Tibial nerve (tissue), 3 donors: Measurements from ENCODE around the gene GAS2L1.

ENCODE experiments used
- CTCF ChIP-seq, 5 experiments: fragments of 200-600 bp in 3 of 5; fragments of 450-650 bp in 2 of 5; sonication (generic) in 3 of 5; IDR thresholded peaks; one replicate each; pipeline ENCODE4 v1.5.1; 2016 to 2019; ENCODE audit warnings: antibody characterized with exemption in 5 of 5, mild to moderate bottlenecking in 3 of 5, moderate library complexity in 2 of 5
- POLR2A ChIP-seq, 2 donors: fragments of 450-650 bp; IDR thresholded peaks; one replicate each; pipeline ENCODE4 v1.6.1; 2017; ENCODE audit warnings: antibody characterized with exemption in 2 of 2, mild to moderate bottlenecking in 2 of 2, moderate library complexity in 2 of 2

DNA sequence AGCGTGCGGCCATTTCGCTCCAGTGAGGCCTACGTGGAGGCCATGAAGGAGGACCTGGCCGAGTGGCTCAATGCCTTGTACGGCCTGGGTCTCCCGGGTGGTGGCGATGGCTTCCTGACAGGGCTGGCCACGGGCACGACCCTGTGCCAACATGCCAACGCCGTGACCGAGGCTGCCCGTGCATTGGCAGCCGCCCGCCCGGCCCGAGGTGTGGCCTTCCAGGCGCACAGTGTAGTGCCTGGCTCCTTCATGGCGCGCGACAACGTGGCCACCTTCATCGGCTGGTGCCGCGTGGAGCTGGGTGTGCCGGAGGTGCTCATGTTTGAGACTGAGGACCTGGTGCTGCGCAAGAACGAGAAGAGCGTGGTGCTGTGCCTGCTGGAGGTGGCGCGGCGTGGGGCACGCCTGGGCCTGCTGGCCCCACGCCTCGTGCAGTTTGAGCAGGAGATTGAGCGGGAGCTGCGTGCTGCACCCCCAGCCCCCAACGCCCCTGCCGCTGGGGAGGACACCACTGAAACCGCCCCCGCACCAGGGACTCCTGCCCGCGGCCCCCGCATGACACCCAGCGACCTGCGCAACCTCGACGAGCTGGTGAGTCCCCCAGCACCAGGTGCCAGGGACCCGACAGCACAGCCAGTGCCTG, 1.8 kb downstream of the GAS2L1 start:
- TF ChIP-seq POLR2A (IDR thresholded peaks at IDR 0.05) (no peak), CTCF (IDR thresholded peaks at IDR 0.05) (no peak)
